H9 (cell line): ENCODE measurements around the gene UGT1A5. TPM values are rescaled to one million over a fixed set of nuclear protein-coding genes. Genes with fewer than 3 reads are reported as not detected.

Source experiments
- DNase-seq: peaks from one replicate; pipeline ENCODE4 v3.0.0-alpha.2; 2017
- H2AFZ ChIP-seq: one replicate; pipeline ENCODE4 v1.6.1; 2013; ENCODE audit warnings: mild to moderate bottlenecking, low read length, control low read depth, moderate library complexity
- H2AK5ac ChIP-seq: 2 replicates; pipeline ENCODE4 v1.6.1; 2013; ENCODE audit warnings: low read length, control low read depth, mixed read lengths; ENCODE audit not compliant: insufficient read length
- H2BK120ac ChIP-seq: one replicate; pipeline ENCODE4 v1.6.1; 2013; ENCODE audit warnings: low read depth, mild to moderate bottlenecking, low read length, control low read depth, inconsistent platforms; ENCODE audit not compliant: poor library complexity, severe bottlenecking
- H2BK12ac ChIP-seq: 2 replicates; pipeline ENCODE4 v1.6.1; 2013; ENCODE audit warnings: low read length, control low read depth, mixed read lengths, low read depth; ENCODE audit not compliant: insufficient read length
- H2BK15ac ChIP-seq: 2 replicates; pipeline ENCODE4 v1.6.1; 2013; ENCODE audit warnings: low read depth, low read length, control low read depth
- H2BK20ac ChIP-seq: one replicate; pipeline ENCODE4 v1.6.1; 2013; ENCODE audit warnings: low read depth, mild to moderate bottlenecking, low read length, control low read depth, inconsistent platforms; ENCODE audit not compliant: poor library complexity, severe bottlenecking
- H2BK5ac ChIP-seq: 2 replicates; pipeline ENCODE4 v1.6.1; 2013; ENCODE audit warnings: low read length, control low read depth, mixed read lengths; ENCODE audit not compliant: insufficient read length
- H3K14ac ChIP-seq: 2 replicates; pipeline ENCODE4 v1.6.1; 2013; ENCODE audit warnings: low read length, control low read depth; ENCODE audit not compliant: insufficient read depth
- H3K18ac ChIP-seq: 2 replicates; pipeline ENCODE4 v1.6.1; 2013; ENCODE audit warnings: low read depth, mild to moderate bottlenecking, mixed read lengths, low read length, control low read depth; ENCODE audit not compliant: insufficient read length
- H3K23ac ChIP-seq: 2 replicates; pipeline ENCODE4 v1.6.1; 2013; ENCODE audit warnings: low read length, control low read depth, mixed read lengths, low read depth; ENCODE audit not compliant: insufficient read length
- H3K23me2 ChIP-seq: 2 replicates; pipeline ENCODE4 v1.6.1; 2013; ENCODE audit warnings: low read depth, mild to moderate bottlenecking, mixed read lengths, low read length, control low read depth; ENCODE audit not compliant: insufficient read length, poor library complexity, severe bottlenecking
- H3K27ac ChIP-seq: 2 replicates; pipeline ENCODE4 v1.5.1; 2013; ENCODE audit warnings: low read length, control low read depth, mixed read lengths, low read depth; ENCODE audit not compliant: insufficient read length
- H3K27me3 ChIP-seq: 2 replicates; pipeline ENCODE4 v1.6.1; 2013; ENCODE audit warnings: low read length, control low read depth, inconsistent platforms; ENCODE audit not compliant: insufficient read depth
- H3K4ac ChIP-seq: 2 replicates; pipeline ENCODE4 v1.6.1; 2013; ENCODE audit warnings: low read depth, mild to moderate bottlenecking, control low read depth, inconsistent platforms, low read length, moderate library complexity
- H3K4me1 ChIP-seq: 2 replicates; pipeline ENCODE4 v1.6.1; 2013; ENCODE audit warnings: low read length, control low read depth, inconsistent platforms; ENCODE audit not compliant: insufficient read depth
- H3K4me2 ChIP-seq: 2 replicates; pipeline ENCODE4 v1.6.1; 2013; ENCODE audit warnings: low read length, control low read depth, mixed read lengths; ENCODE audit not compliant: insufficient read length, insufficient read depth
- H3K56ac ChIP-seq: 2 replicates; pipeline ENCODE4 v1.6.1; 2013; ENCODE audit warnings: low read depth, mild to moderate bottlenecking, mixed read lengths, low read length, control low read depth; ENCODE audit not compliant: insufficient read length
- H3K79me1 ChIP-seq: 2 replicates; pipeline ENCODE4 v1.6.1; 2013; ENCODE audit warnings: low read depth, mild to moderate bottlenecking, moderate library complexity, low read length, control low read depth, inconsistent platforms; ENCODE audit not compliant: insufficient read depth, poor library complexity, severe bottlenecking
- H3K79me2 ChIP-seq: 2 replicates; pipeline ENCODE4 v1.6.1; 2013; ENCODE audit warnings: low read length, control low read depth, inconsistent platforms; ENCODE audit not compliant: insufficient read depth
- H3K9ac ChIP-seq: 2 replicates; pipeline ENCODE4 v1.6.1; 2013; ENCODE audit warnings: low read length, control low read depth, mixed read lengths; ENCODE audit not compliant: insufficient read length; ENCODE audit errors: extremely low read depth
- H3K9me3 ChIP-seq: one replicate; pipeline ENCODE4 v1.6.1; 2013; ENCODE audit warnings: low read depth, low read length, inconsistent platforms; ENCODE audit not compliant: control insufficient read depth
- H3T11ph ChIP-seq: one replicate; pipeline ENCODE4 v1.6.1; 2013; ENCODE audit warnings: mild to moderate bottlenecking, low read length, control low read depth, inconsistent platforms
- H4K20me1 ChIP-seq: one replicate; pipeline ENCODE4 v1.6.1; 2013; ENCODE audit not compliant: control insufficient read depth, insufficient read length, insufficient read depth
- H4K5ac ChIP-seq: 2 replicates; pipeline ENCODE4 v1.6.1; 2013; ENCODE audit warnings: low read depth, mild to moderate bottlenecking, mixed read lengths, low read length, control low read depth; ENCODE audit not compliant: insufficient read length
- H4K8ac ChIP-seq: replicated peaks from 2 replicates; pipeline ENCODE4 v1.6.1; 2013; ENCODE audit warnings: low read length, control low read depth, mixed read lengths, low read depth; ENCODE audit not compliant: insufficient read length
- H4K91ac ChIP-seq: 2 replicates; pipeline ENCODE4 v1.6.1; 2013; ENCODE audit warnings: low read depth, mild to moderate bottlenecking, moderate library complexity, mixed read lengths, low read length, control low read depth; ENCODE audit not compliant: insufficient read length
- H3K27ac Mint-ChIP-seq, 3 experiments: 2 replicates in 2 of 3; 3 replicates in 1 of 3; pipeline ENCODE4 v1.8.0; 2020 to 2021; ENCODE audit warnings: mixed read lengths in 3 of 3, mild to moderate bottlenecking in 1 of 3, moderate library complexity in 1 of 3
- H3K27me3 Mint-ChIP-seq: 2 replicates; pipeline ENCODE4 v1.8.0; 2021; ENCODE audit warnings: low read depth, mild to moderate bottlenecking, moderate library complexity, mixed read lengths
- H3K36me3 Mint-ChIP-seq, 3 experiments: 2 replicates in 2 of 3; 3 replicates in 1 of 3; pipeline ENCODE4 v1.8.0; 2020 to 2021; ENCODE audit warnings: low read depth in 3 of 3, mixed read lengths in 3 of 3; ENCODE audit not compliant: insufficient read depth in 1 of 3
- H3K4me1 Mint-ChIP-seq, 2 experiments: 2 replicates each; pipeline ENCODE4 v1.8.0; 2020; ENCODE audit warnings: mixed read lengths in 2 of 2
- H3K4me3 Mint-ChIP-seq, 2 experiments: 2 replicates in 1 of 2; 3 replicates in 1 of 2; pipeline ENCODE4 v1.8.0; 2020 to 2021; ENCODE audit warnings: mild to moderate bottlenecking in 2 of 2, mixed read lengths in 2 of 2, moderate library complexity in 1 of 2
- H3K9me3 Mint-ChIP-seq, 2 experiments: 2 replicates in 1 of 2; 3 replicates in 1 of 2; pipeline ENCODE4 v1.8.0; 2020; ENCODE audit warnings: mild to moderate bottlenecking in 2 of 2, mixed read lengths in 2 of 2, moderate library complexity in 1 of 2
- WGBS: extraction: QIAGEN DNeasy Blood & Tissue Kit; methylation state at CpG from one replicate; pipeline ENCODE4 v1.1.7; 2013; ENCODE audit warnings: missing lambda C conversion rate, low lambda C conversion rate, mixed read lengths; ENCODE audit not compliant: insufficient read length; ENCODE audit errors: extremely low coverage; 5-methylcytosine and 5-hydroxymethylcytosine counted together
- long read RNA-seq: library from polyadenylated mRNA; unstranded; transcript quantifications from one replicate; pipeline ENCODE4 v2.0.0, GENCODE V29; 2020
- total RNA-seq: library from RNA; stranded (reverse); gene quantifications from 2 replicates; pipeline ENCODE4 v1.2.1, GENCODE V29; 2021
- TF ChIP-seq, protein P1 (sequence below): fragments of 200-600 bp; sonication (generic); conservative IDR thresholded peaks from 3 replicates; pipeline ENCODE4 v1.8.0; 2021; ENCODE audit warnings: antibody characterized with exemption, mild to moderate bottlenecking

UGT1A5 gene
- total RNA-seq, result not detected in 2 replicates
- long read RNA-seq, result 0 reads

- H3K27me3 ChIP-seq, result no peaks in the 10 kb centered on the region
- H3K4me1 ChIP-seq, result no peaks in the 10 kb centered on the region
- H3K9me3 ChIP-seq, result no peaks in the 10 kb centered on the region
- H3K27me3 Mint-ChIP-seq, result peaks cover 12% of the 10 kb centered on the region
- no peak within 1 kb of the TSS for H3K4ac ChIP-seq
- no peak within 1 kb of the TSS for H3K4me2 ChIP-seq
- no peak within 1 kb of the TSS for H3K27ac Mint-ChIP-seq
- H2AK5ac ChIP-seq, result no peak within 1 kb of the TSS
- no peak within 1 kb of the TSS for H2BK20ac ChIP-seq
- no peak within 1 kb of the TSS for H2AFZ ChIP-seq
- no peak within 1 kb of the TSS for H3K27ac ChIP-seq
- H3K56ac ChIP-seq, result no peak within 1 kb of the TSS
- TF ChIP-seq, protein P1, sequence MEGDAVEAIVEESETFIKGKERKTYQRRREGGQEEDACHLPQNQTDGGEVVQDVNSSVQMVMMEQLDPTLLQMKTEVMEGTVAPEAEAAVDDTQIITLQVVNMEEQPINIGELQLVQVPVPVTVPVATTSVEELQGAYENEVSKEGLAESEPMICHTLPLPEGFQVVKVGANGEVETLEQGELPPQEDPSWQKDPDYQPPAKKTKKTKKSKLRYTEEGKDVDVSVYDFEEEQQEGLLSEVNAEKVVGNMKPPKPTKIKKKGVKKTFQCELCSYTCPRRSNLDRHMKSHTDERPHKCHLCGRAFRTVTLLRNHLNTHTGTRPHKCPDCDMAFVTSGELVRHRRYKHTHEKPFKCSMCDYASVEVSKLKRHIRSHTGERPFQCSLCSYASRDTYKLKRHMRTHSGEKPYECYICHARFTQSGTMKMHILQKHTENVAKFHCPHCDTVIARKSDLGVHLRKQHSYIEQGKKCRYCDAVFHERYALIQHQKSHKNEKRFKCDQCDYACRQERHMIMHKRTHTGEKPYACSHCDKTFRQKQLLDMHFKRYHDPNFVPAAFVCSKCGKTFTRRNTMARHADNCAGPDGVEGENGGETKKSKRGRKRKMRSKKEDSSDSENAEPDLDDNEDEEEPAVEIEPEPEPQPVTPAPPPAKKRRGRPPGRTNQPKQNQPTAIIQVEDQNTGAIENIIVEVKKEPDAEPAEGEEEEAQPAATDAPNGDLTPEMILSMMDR, result no peak
- no peak within 1 kb of the TSS for H2BK12ac ChIP-seq
- no peak within 1 kb of the TSS for H2BK120ac ChIP-seq
- no peak within 1 kb of the TSS for H3K18ac ChIP-seq
- no peaks in the 10 kb centered on the region for H3K79me2 ChIP-seq
- H4K20me1 ChIP-seq, result no peaks in the 10 kb centered on the region
- no peak within 1 kb of the TSS for H3K23ac ChIP-seq
- no peak within 1 kb of the TSS for H4K5ac ChIP-seq
- no peak within 1 kb of the TSS for H3K4me3 Mint-ChIP-seq
- no peak within 1 kb of the TSS for H3T11ph ChIP-seq
- H4K91ac ChIP-seq, result no peak within 1 kb of the TSS
- H3K4me1 Mint-ChIP-seq, result peaks cover 7% of the 10 kb centered on the region in 2 experiments
- WGBS, result no CpG with 5 or more reads among the region's 14 CpGs
- no peak within 1 kb of the TSS for H2BK5ac ChIP-seq
- DNase-seq, result no peak
- no peaks in the 10 kb centered on the region for H3K9me3 Mint-ChIP-seq
- no peaks in the 10 kb centered on the region for H3K79me1 ChIP-seq
- H4K8ac ChIP-seq, result no peak within 1 kb of the TSS
- no peak within 1 kb of the TSS; the same call in 1 of the 2 replicates for H3K14ac ChIP-seq
- H3K23me2 ChIP-seq, result no peaks in the 10 kb centered on the region
- H2BK15ac ChIP-seq, result no peak within 1 kb of the TSS
- H3K36me3 Mint-ChIP-seq, result no peaks in the 10 kb centered on the region
- H3K9ac ChIP-seq, result no peak within 1 kb of the TSS
Measured at GRCh38 chr2:233712611-233713261, at the start of gene UGT1A5. TSS of gene UGT1A5 (plus strand) at chr2:233712907. CDS start at chr2:233712992, 85 bp downstream.
